Activated CD8-positive, alpha-beta memory T cell treated with anti-CD3 and anti-CD28 coated beads, Interleukin-2, amount 50 U/mL, for 1 hour (primary cell): ENCODE measurements around the gene CD2BP2.
"Not testable (repeated sequence)": the region's sequence is repeated elsewhere in the genome, so short reads cannot be mapped to it uniquely, and the experiment has no call there.

Experiments used
- DNase-seq: peaks from one replicate; pipeline ENCODE4 v3.0.0-alpha.2; 2020; ENCODE audit errors: extremely low read depth

The CD2BP2 gene

GRCh38 chr16:30358990-30359870, 4.1 kb upstream of the CD2BP2 start:
- DNase-seq: no peak

- DNase-seq: no peak
Observed at GRCh38 chr16:30358577-30358936, 3.4 kb upstream of the CD2BP2 start.

GRCh38 chr16:30357715-30358576, 2.8 kb upstream of the CD2BP2 start:
- no peak for DNase-seq

GRCh38 chr16:30357085-30357714, 2.1 kb upstream of the CD2BP2 start:
- DNase-seq: no peak

GRCh38 chr16:30356401-30357084, 1.4 kb upstream of the CD2BP2 start:
- DNase-seq: no peak

GRCh38 chr16:30355954-30356308, 823 bp upstream of the CD2BP2 start:
- DNase-seq: no peak

GRCh38 chr16:30354423-30355143, 525 bp downstream of the CD2BP2 start:
- DNase-seq: no peak

- no peak for DNase-seq
Observed at GRCh38 chr16:30353438-30354129, 1.5 kb downstream of the CD2BP2 start.

- DNase-seq: no peak
Observed at GRCh38 chr16:30352488-30353401, 2.4 kb downstream of the CD2BP2 start.

GRCh38 chr16:30351586-30352419, 3.3 kb downstream of the CD2BP2 start:
- no peak for DNase-seq

GRCh38 chr16:30351001-30351441, 4.1 kb downstream of the CD2BP2 start:
- DNase-seq: no peak

- DNase-seq: no peak
Observed at GRCh38 chr16:30350134-30350871, 4.8 kb downstream of the CD2BP2 start.

- no peak for DNase-seq
Observed at GRCh38 chr16:30349675-30350074, 5.4 kb downstream of the CD2BP2 start.

GRCh38 chr16:30348929-30349328, 6.2 kb downstream of the CD2BP2 start:
- no peak for DNase-seq

GRCh38 chr16:30348113-30348512, 7.0 kb downstream of the CD2BP2 start:
- no peak for DNase-seq

GRCh38 chr16:30346286-30346685, 8.8 kb downstream of the CD2BP2 start:
- no peak for DNase-seq

GRCh38 chr16:30343491-30343820, 11.7 kb downstream of the CD2BP2 start:
- not testable (repeated sequence) for DNase-seq
